A673 (cell line): ENCODE measurements around the gene CDKN2D. TPM values are rescaled to one million over a fixed set of nuclear protein-coding genes. Genes with fewer than 3 reads are reported as not detected.

Experiments
- Bru-seq: library from RNA; stranded (reverse); fragments of 400-500 nt; gene quantifications from one replicate; lab custom pipeline; 2021; lab: Mats Ljungman, UMichigan
- BruChase-seq, 2 experiments: library from RNA; stranded (reverse); fragments of 400-500 nt; gene quantifications; one replicate each; lab custom pipeline; 2021; lab: Mats Ljungman, UMichigan
- BruUV-seq: library from RNA; stranded (reverse); fragments of 400-500 nt; replicated peaks from 2 replicates; lab custom pipeline; 2021; lab: Mats Ljungman, UMichigan
- CTCF ChIA-PET: fragments of 300-600 bp; sonication (Branson Sonifier 250); formaldehyde crosslinking; loops from one replicate; lab custom pipeline; 2022; ENCODE audit warnings: antibody characterized with exemption; lab: Charles Lee
- POLR2A ChIA-PET: fragments of 300-600 bp; sonication (Branson Sonifier 250); formaldehyde crosslinking; loops from one replicate; lab custom pipeline; 2022; ENCODE audit warnings: antibody characterized with exemption; ENCODE audit not compliant: low non-redundant PET; lab: Charles Lee
- DNase-seq: peaks from one replicate; pipeline ENCODE4 v3.0.0-alpha.2; 2015; ENCODE audit warnings: low spot score
- H3K27ac ChIP-seq: fragments of 200-600 bp; sonication (generic); 2 replicates; pipeline ENCODE4 v1.5.1; 2016; ENCODE audit warnings: mixed run types, low read depth, mild to moderate bottlenecking, mixed read lengths, antibody characterized with exemption, low read length; ENCODE audit not compliant: poor library complexity, severe bottlenecking
- H3K27me3 ChIP-seq: fragments of 200-600 bp; sonication (generic); replicated peaks from 2 replicates; pipeline ENCODE4 v1.6.1; 2017; ENCODE audit warnings: mixed run types, low read depth, mild to moderate bottlenecking, mixed read lengths, antibody characterized with exemption, low read length; ENCODE audit not compliant: insufficient read depth, poor library complexity
- H3K36me3 ChIP-seq: fragments of 200-600 bp; sonication (generic); 2 replicates; pipeline ENCODE4 v1.6.1; 2016; ENCODE audit warnings: mixed run types, mild to moderate bottlenecking, mixed read lengths, antibody characterized with exemption, low read length; ENCODE audit not compliant: insufficient read depth, poor library complexity, severe bottlenecking
- H3K4me1 ChIP-seq: fragments of 200-600 bp; sonication (generic); 2 replicates; pipeline ENCODE4 v1.6.1; 2017; ENCODE audit warnings: mixed run types, mild to moderate bottlenecking, mixed read lengths, antibody characterized with exemption, low read length; ENCODE audit not compliant: insufficient read depth, poor library complexity, severe bottlenecking
- H3K4me3 ChIP-seq: fragments of 200-600 bp; sonication (generic); 2 replicates; pipeline ENCODE4 v1.5.1; 2016; ENCODE audit warnings: low read depth, mixed run types, mild to moderate bottlenecking, mixed read lengths, low read length; ENCODE audit not compliant: poor library complexity, severe bottlenecking
- H3K9me3 ChIP-seq: fragments of 200-600 bp; sonication (generic); 2 replicates; pipeline ENCODE4 v1.6.1; 2016; ENCODE audit warnings: mixed run types, low read depth, mild to moderate bottlenecking, mixed read lengths, antibody characterized with exemption, low read length; ENCODE audit not compliant: poor library complexity, severe bottlenecking
- EZH2 ChIP-seq: fragments of 200-600 bp; sonication (generic); IDR thresholded peaks from 2 replicates; pipeline ENCODE4 v1.6.1; 2017; ENCODE audit warnings: borderline replicate concordance, low read depth, mild to moderate bottlenecking, mixed read lengths, antibody characterized with exemption, low read length; ENCODE audit not compliant: poor library complexity, severe bottlenecking
- intact Hi-C: fragments of 100-400 bp; cut with micrococcal nuclease; formaldehyde crosslinking; loops from one replicate; pipeline ENCODE4 v1.10.0; 2022; ENCODE audit not compliant: unreplicated experiment
- long read RNA-seq: library from polyadenylated mRNA; stranded (forward); transcript quantifications from one replicate; pipeline ENCODE4 v2.0.0, GENCODE V29; 2022
- total RNA-seq: library from RNA; stranded (reverse); gene quantifications from 2 replicates; pipeline ENCODE4 v1.2.3, GENCODE V29; 2021
- TF ChIP-seq, protein P1 (sequence below): fragments of 300-800, 200-600 bp; sonication (generic); conservative IDR thresholded peaks from 2 replicates; pipeline ENCODE4 v1.5.1; 2017; ENCODE audit warnings: low read depth, mild to moderate bottlenecking, antibody characterized with exemption, low read length, moderate library complexity, mixed read lengths

The CDKN2D gene
- total RNA-seq = 12.7 and 14.6 TPM in 2 replicates
- percentile 43 among the genes with signal in this experiment for Bru-seq, nascent RNA
- percentile 53 among the genes with signal in this experiment for BruChase-seq, experiment 1, labeled RNA remaining after a 2-hour chase
- percentile 59 among the genes with signal in this experiment for BruChase-seq, experiment 2, labeled RNA remaining after a 6-hour chase
- long read RNA-seq, transcript CDKN2D-202 (2 exons, 1,422 nt) = major isoform, 37 of 47 reads
- long read RNA-seq, partial matches to known transcripts = 0 of 47 reads
- long read RNA-seq, other reads (novel, unspliced or antisense) = 9 of 47 reads

DNA sequence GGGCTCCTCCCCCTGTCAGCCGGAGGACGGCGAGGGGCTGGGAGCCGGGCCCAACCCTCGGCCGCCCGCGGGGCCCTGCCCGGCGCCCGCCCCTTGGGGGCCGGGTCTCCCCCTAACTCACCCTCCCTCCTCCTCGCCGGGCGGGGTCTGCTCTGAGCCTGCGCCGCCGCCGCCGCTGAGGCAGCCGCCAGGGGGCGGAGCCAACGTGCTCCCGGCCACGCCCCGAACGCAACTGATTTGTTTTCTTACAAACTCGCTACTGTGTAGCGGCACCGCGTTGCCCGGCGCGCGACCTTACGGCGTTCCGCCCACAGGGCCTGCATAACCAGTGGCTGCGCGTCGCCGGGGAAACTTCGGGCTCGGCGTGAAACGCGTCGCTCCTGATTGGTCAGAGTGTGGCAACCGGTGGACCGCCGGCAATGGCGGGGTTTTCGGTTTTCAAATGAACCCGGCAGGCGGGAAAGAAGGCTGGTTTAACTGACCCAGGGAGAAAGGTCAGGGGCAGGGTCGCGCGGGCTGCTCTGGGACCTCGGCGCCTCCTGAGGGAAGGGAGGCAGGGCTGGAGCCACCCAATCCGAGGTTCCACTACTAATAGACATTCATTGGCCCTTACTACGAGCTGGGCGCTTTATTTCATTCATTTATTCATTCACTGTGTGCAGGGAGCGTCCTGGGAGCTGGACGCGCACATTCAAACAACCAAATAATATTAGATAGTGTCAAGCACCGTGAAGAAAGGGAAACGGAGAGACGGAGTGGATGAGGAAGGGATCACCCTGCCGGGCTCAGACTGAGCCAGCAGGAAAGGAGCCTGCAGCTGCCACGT, at the start of gene CDKN2D:
TSS of gene CDKN2D (minus strand) at position 154 of the 826 bp plus-strand sequence. CDS start 326 bp downstream, outside the sequence.
- Histone ChIP-seq H3K27me3 (no peaks in the 10 kb centered on the region), H3K4me1 (peaks cover 36% of the 10 kb centered on the region), H3K4me3 (peak within 1 kb of the TSS; percentile 78), H3K27ac (peak within 1 kb of the TSS; percentile 96), H3K36me3 (no peaks in the 10 kb centered on the region), H3K9me3 (no peaks in the 10 kb centered on the region)
- peak; percentile 100 for DNase-seq
- intact Hi-C loops = loop anchor here (5.0 kb wide), 5 partner anchors 67 to 152 kb away; partner anchors contain the start of genes ILF3 and KEAP1
- no peak for TF ChIP-seq EZH2
- TF ChIP-seq, protein P1, sequence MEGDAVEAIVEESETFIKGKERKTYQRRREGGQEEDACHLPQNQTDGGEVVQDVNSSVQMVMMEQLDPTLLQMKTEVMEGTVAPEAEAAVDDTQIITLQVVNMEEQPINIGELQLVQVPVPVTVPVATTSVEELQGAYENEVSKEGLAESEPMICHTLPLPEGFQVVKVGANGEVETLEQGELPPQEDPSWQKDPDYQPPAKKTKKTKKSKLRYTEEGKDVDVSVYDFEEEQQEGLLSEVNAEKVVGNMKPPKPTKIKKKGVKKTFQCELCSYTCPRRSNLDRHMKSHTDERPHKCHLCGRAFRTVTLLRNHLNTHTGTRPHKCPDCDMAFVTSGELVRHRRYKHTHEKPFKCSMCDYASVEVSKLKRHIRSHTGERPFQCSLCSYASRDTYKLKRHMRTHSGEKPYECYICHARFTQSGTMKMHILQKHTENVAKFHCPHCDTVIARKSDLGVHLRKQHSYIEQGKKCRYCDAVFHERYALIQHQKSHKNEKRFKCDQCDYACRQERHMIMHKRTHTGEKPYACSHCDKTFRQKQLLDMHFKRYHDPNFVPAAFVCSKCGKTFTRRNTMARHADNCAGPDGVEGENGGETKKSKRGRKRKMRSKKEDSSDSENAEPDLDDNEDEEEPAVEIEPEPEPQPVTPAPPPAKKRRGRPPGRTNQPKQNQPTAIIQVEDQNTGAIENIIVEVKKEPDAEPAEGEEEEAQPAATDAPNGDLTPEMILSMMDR = no peak
- ChIA-PET POLR2A (no interaction called here), CTCF (interaction anchor here (1.3 to 1.4 kb wide), 2 partner anchors 12 to 131 kb away, joined by 3 to 4 read pairs; no protein-coding TSS in a partner anchor)
- TSS peak; percentile 98 for BruUV-seq

DNA sequence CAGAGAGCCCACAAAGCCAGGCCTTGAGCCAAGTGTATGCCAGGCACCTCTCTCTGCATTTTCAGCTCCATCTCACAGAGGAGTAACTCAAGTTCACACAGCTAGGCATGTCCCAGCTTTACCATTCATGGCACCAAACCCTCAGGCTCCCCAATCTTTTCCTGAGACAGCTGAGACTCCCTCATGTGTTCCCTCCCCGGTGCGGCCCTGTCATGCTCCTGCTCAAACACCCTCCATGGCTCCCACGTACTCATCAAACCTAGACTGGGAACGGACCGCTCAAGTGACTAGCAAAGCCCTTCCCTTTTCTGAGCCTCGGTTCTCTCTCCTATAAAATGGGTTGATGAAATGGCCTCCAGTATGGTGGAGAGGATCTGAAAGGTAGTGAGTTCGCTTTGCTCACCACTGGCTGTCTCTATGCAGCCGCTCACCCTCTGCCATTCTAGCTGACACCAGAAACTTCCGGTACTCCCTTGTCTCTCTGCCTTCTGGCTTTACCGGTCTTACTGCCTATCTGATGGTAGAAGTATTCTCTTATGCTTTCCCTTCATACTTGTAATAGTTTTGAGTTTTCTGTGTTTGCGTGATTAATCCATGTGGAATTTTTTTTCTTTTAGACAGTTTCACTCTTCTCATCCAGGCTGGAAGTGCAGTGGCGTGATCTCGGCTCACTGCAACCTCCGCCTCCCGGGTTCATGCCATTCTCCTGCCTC, 48.8 kb upstream of the CDKN2D start:
- Histone ChIP-seq H3K4me3 (no peak overlapping the region), H3K27me3 (no peaks in the 10 kb centered on the region), H3K27ac (no peak overlapping the region), H3K9me3 (no peaks in the 10 kb centered on the region), H3K4me1 (no peaks in the 10 kb centered on the region), H3K36me3 (no peaks in the 10 kb centered on the region)
- intact Hi-C loops = no loop called here
- POLR2A ChIA-PET = no interaction called here
- CTCF ChIA-PET = interaction anchor here (0.7 kb wide), 1 partner anchor 27 kb away, joined by 3 read pairs; no protein-coding TSS in a partner anchor
- no TSS peak for BruUV-seq
- DNase-seq = no peak
- TF ChIP-seq EZH2 = no peak

DNA sequence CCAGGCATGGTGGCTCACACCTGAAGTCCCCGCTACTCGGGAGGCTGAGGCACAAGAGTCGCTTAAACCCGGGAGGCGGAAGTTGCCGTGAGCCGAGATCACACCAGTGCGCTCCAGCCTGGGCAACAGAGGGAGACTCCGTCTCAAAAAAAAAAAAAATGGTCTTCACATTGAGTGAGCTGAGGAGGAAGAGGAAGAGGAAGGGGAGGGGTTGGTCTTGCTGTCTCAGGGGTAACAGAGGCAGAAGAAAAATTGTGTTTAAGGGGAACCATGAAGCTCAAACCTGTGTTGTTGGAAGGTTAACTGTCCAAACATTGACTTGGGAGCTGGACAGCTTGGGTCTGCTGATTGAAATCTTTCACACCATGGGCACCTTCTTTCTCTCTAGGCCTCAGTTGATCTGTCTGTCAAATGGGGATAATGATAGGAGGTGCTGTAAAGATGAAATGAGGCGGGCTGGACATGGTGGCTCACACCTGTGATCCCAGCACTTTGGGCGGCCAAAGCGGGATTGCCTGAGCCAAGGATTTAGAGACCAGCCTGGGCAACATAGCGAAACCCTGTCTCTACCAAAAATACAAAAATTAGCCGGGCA, 46.7 kb upstream of the CDKN2D start:
- BruUV-seq = no TSS peak
- CTCF ChIA-PET = no interaction called here
- no peaks in the 10 kb centered on the region for H3K27me3 ChIP-seq

More for the DNA sequence above, 46.7 kb upstream of the CDKN2D start:
- intact Hi-C loops = no loop called here
- Histone ChIP-seq H3K4me3 (no peak overlapping the region), H3K4me1 (no peaks in the 10 kb centered on the region), H3K27ac (no peak overlapping the region), H3K9me3 (no peaks in the 10 kb centered on the region), H3K36me3 (no peaks in the 10 kb centered on the region)
- no peak for DNase-seq
- POLR2A ChIA-PET = no interaction called here
- TF ChIP-seq, protein P1 = no peak
- no peak for TF ChIP-seq EZH2
